Neuronal stem cell (in vitro differentiated cells): Measurements from ENCODE around the gene IFNLR1.
A peak's percentile ranks its signal among the peaks of the same experiment; 100 is the strongest.

Experiments
- DNase-seq: peaks from one replicate; pipeline ENCODE4 v3.0.0-alpha.2; 2013; ENCODE audit warnings: low spot score
- H2AFZ ChIP-seq: one replicate; pipeline ENCODE4 v1.6.1; 2013; ENCODE audit warnings: mild to moderate bottlenecking, low read length, inconsistent platforms
- H2AK5ac ChIP-seq: 2 replicates; pipeline ENCODE4 v1.6.1; 2013; ENCODE audit warnings: low read depth, mild to moderate bottlenecking, inconsistent platforms, low read length, moderate library complexity, mixed read lengths
- H2BK120ac ChIP-seq: 2 replicates; pipeline ENCODE4 v1.6.1; 2013; ENCODE audit warnings: low read depth, mild to moderate bottlenecking, inconsistent platforms, low read length, moderate library complexity, mixed read lengths
- H2BK12ac ChIP-seq: one replicate; pipeline ENCODE4 v1.6.1; 2013; ENCODE audit warnings: low read length, inconsistent platforms
- H2BK15ac ChIP-seq: 2 replicates; pipeline ENCODE4 v1.6.1; 2013; ENCODE audit warnings: mild to moderate bottlenecking, low read length, inconsistent platforms, mixed read lengths
- H2BK5ac ChIP-seq: one replicate; pipeline ENCODE4 v1.6.1; 2013; ENCODE audit warnings: inconsistent platforms, mild to moderate bottlenecking, low read length, moderate library complexity
- H3K14ac ChIP-seq: one replicate; pipeline ENCODE4 v1.6.1; 2013; ENCODE audit warnings: low read length, inconsistent platforms
- H3K18ac ChIP-seq: 2 replicates; pipeline ENCODE4 v1.6.1; 2013; ENCODE audit warnings: low read length, inconsistent platforms
- H3K23ac ChIP-seq: 2 replicates; pipeline ENCODE4 v1.6.1; 2013; ENCODE audit warnings: low read depth, mild to moderate bottlenecking, mixed read lengths, low read length, inconsistent platforms; ENCODE audit not compliant: poor library complexity
- H3K27ac ChIP-seq: replicated peaks from 3 replicates; pipeline ENCODE4 v1.5.1; 2013; ENCODE audit warnings: low read length, inconsistent platforms
- H3K27me3 ChIP-seq, 3 experiments: 2 replicates each; pipeline ENCODE4 v1.6.1; 2013; ENCODE audit warnings: low read length in 3 of 3, mild to moderate bottlenecking in 2 of 3, inconsistent platforms in 1 of 3, low read depth in 1 of 3, mixed read lengths in 1 of 3, moderate library complexity in 1 of 3; ENCODE audit not compliant: control insufficient read depth in 3 of 3, insufficient read depth in 3 of 3
- H3K36me3 ChIP-seq, 2 donors: replicated peaks in 1 of 2; 2 replicates each; pipeline ENCODE4 v1.6.1; 2013; ENCODE audit warnings: low read length in 2 of 2; ENCODE audit not compliant: control insufficient read depth in 2 of 2, insufficient read depth in 2 of 2
- H3K4ac ChIP-seq: 2 replicates; pipeline ENCODE4 v1.6.1; 2013; ENCODE audit warnings: inconsistent platforms, mild to moderate bottlenecking, low read length, moderate library complexity
- H3K4me1 ChIP-seq, 2 donors: 1 replicate in 1 of 2; 2 replicates in 1 of 2; pipeline ENCODE4 v1.6.1; 2013; ENCODE audit warnings: low read length in 2 of 2, low read depth in 1 of 2; ENCODE audit not compliant: control insufficient read depth in 2 of 2, insufficient read depth in 1 of 2
- H3K4me2 ChIP-seq: one replicate; pipeline ENCODE4 v1.6.1; 2013; ENCODE audit warnings: mild to moderate bottlenecking, low read length, inconsistent platforms; ENCODE audit not compliant: insufficient read depth, poor library complexity, severe bottlenecking
- H3K4me3 ChIP-seq, 2 donors: 2 replicates each; pipeline ENCODE4 v1.5.1; 2013; ENCODE audit warnings: low read length in 2 of 2, mild to moderate bottlenecking in 2 of 2, inconsistent platforms in 1 of 2, moderate library complexity in 1 of 2
- H3K79me1 ChIP-seq: one replicate; pipeline ENCODE4 v1.6.1; 2013; ENCODE audit warnings: low read depth, mild to moderate bottlenecking, inconsistent platforms, low read length, moderate library complexity
- H3K9ac ChIP-seq: one replicate; pipeline ENCODE4 v1.6.1; 2013; ENCODE audit warnings: mild to moderate bottlenecking, low read depth, low read length, inconsistent platforms; ENCODE audit not compliant: poor library complexity
- H3K9me3 ChIP-seq, 2 donors: replicated peaks in 1 of 2; 2 replicates each; pipeline versions ENCODE3 to v1.6.1; 2013; ENCODE audit warnings: low read length in 2 of 2, mild to moderate bottlenecking in 2 of 2, inconsistent platforms in 1 of 2, low read depth in 1 of 2, mixed read lengths in 1 of 2, moderate library complexity in 1 of 2; ENCODE audit not compliant: control insufficient read depth in 2 of 2, insufficient read depth in 1 of 2
- H4K8ac ChIP-seq: one replicate; pipeline ENCODE4 v1.6.1; 2013; ENCODE audit warnings: low read depth, mild to moderate bottlenecking, inconsistent platforms, low read length, moderate library complexity
- H4K91ac ChIP-seq: one replicate; pipeline ENCODE4 v1.6.1; 2013; ENCODE audit warnings: low read length, low read depth, mild to moderate bottlenecking, inconsistent platforms; ENCODE audit not compliant: poor library complexity
- WGBS, 2 donors: extraction: QIAGEN DNeasy Blood & Tissue Kit; methylation state at CpG; one replicate each; pipeline ENCODE4 v1.1.7; 2013; ENCODE audit warnings: missing lambda C conversion rate in 2 of 2, mixed read lengths in 1 of 2; ENCODE audit not compliant: insufficient read length in 2 of 2, insufficient replicate concordance in 1 of 2; ENCODE audit errors: extremely low coverage in 2 of 2; 5-methylcytosine and 5-hydroxymethylcytosine counted together

Gene IFNLR1

GRCh38 chr1:24198766-24199165, 11.7 kb upstream of the IFNLR1 start:
- H3K36me3 ChIP-seq: no peaks in the 10 kb centered on the region
- DNase-seq: no peak
- H3K4me2 ChIP-seq: no peak overlapping the region
- H3K23ac ChIP-seq: no peak overlapping the region
- no peak overlapping the region for H2BK120ac ChIP-seq
- H3K9ac ChIP-seq: no peak overlapping the region
- H2BK12ac ChIP-seq: no peak overlapping the region
- no peak overlapping the region for H2AK5ac ChIP-seq
- WGBS, 2 donors: no CpG with 5 or more reads among the region's 8 CpGs
- no peak overlapping the region for H2BK5ac ChIP-seq
- no peaks in the 10 kb centered on the region for H3K27me3 ChIP-seq
- H3K14ac ChIP-seq: no peak overlapping the region
- H3K27ac ChIP-seq: no peak overlapping the region
- H3K9me3 ChIP-seq: no peaks in the 10 kb centered on the region
- H3K18ac ChIP-seq: no peak overlapping the region
- no peak overlapping the region for H3K4ac ChIP-seq
- no peaks in the 10 kb centered on the region for H3K79me1 ChIP-seq
- no peak overlapping the region for H4K91ac ChIP-seq
- H2AFZ ChIP-seq: no peak overlapping the region
- no peak overlapping the region for H2BK15ac ChIP-seq
- H3K4me1 ChIP-seq: no peaks in the 10 kb centered on the region
- H3K4me3 ChIP-seq: no peak overlapping the region
- no peak overlapping the region for H4K8ac ChIP-seq

GRCh38 chr1:24195874-24196273, 8.8 kb upstream of the IFNLR1 start:
- no peak overlapping the region for H4K91ac ChIP-seq
- H3K9me3 ChIP-seq: no peaks in the 10 kb centered on the region
- H3K23ac ChIP-seq: no peak overlapping the region
- no peak overlapping the region for H3K27ac ChIP-seq
- H3K36me3 ChIP-seq: no peaks in the 10 kb centered on the region
- no peak overlapping the region for H2BK120ac ChIP-seq
- no peak overlapping the region for H4K8ac ChIP-seq
- H2BK15ac ChIP-seq: peak overlapping the region; percentile 79
- no peak overlapping the region for H2AFZ ChIP-seq
- DNase-seq: no peak
- H3K4me3 ChIP-seq: no peak overlapping the region
- no peak overlapping the region for H3K9ac ChIP-seq
- no CpG with 5 or more reads among the region's 22 CpGs for WGBS, 2 donors
- peak overlapping the region; percentile 73 for H3K18ac ChIP-seq
- H3K4ac ChIP-seq: no peak overlapping the region
- H2BK5ac ChIP-seq: no peak overlapping the region
- no peak overlapping the region for H2BK12ac ChIP-seq
- H3K4me1 ChIP-seq: no peaks in the 10 kb centered on the region
- H2AK5ac ChIP-seq: no peak overlapping the region
- peaks cover 0 to 3% (median 0%) of the 10 kb centered on the region in 3 experiments for H3K27me3 ChIP-seq
- H3K14ac ChIP-seq: no peak overlapping the region
- no peaks in the 10 kb centered on the region for H3K79me1 ChIP-seq
- H3K4me2 ChIP-seq: no peak overlapping the region

- Histone ChIP-seq H2BK12ac (no peak overlapping the region), H3K27ac (no peak overlapping the region), H3K4me2 (no peak overlapping the region), H3K18ac (no peak overlapping the region), H2BK5ac (no peak overlapping the region), H3K36me3 (no peaks in the 10 kb centered on the region), H3K27me3 (peaks cover 0 to 7% (median 0%) of the 10 kb centered on the region in 3 experiments), H2AFZ (no peak overlapping the region), H2BK120ac (no peak overlapping the region), H3K9ac (no peak overlapping the region), H3K9me3 (no peaks in the 10 kb centered on the region), H3K79me1 (no peaks in the 10 kb centered on the region), H2BK15ac (no peak overlapping the region), H3K4ac (no peak overlapping the region), H3K23ac (no peak overlapping the region), H3K14ac (no peak overlapping the region), H4K8ac (no peak overlapping the region), H3K4me1 (no peaks in the 10 kb centered on the region), H4K91ac (no peak overlapping the region), H3K4me3 (no peak overlapping the region), H2AK5ac (no peak overlapping the region)
- no CpG with 5 or more reads among the region's 2 CpGs for whole genome bisulfite sequencing, 2 donors
- DNase-seq: no peak
Measured at GRCh38 chr1:24195136-24195535, 8.0 kb upstream of the IFNLR1 start.

GRCh38 chr1:24193046-24193445, 6.0 kb upstream of the IFNLR1 start:
- H3K9me3 ChIP-seq: no peaks in the 10 kb centered on the region
- H2AK5ac ChIP-seq: no peak overlapping the region
- H3K4me1 ChIP-seq: no peaks in the 10 kb centered on the region
- no peak for DNase-seq
- H3K18ac ChIP-seq: no peak overlapping the region
- H3K23ac ChIP-seq: no peak overlapping the region
- H2BK120ac ChIP-seq: no peak overlapping the region
- H4K8ac ChIP-seq: no peak overlapping the region
- H3K27me3 ChIP-seq: peaks cover 0 to 23% (median 0%) of the 10 kb centered on the region in 3 experiments
- H3K27ac ChIP-seq: no peak overlapping the region
- H3K36me3 ChIP-seq: no peaks in the 10 kb centered on the region
- H3K9ac ChIP-seq: no peak overlapping the region
- H3K4me3 ChIP-seq: no peak overlapping the region
- H2BK5ac ChIP-seq: no peak overlapping the region
- no peak overlapping the region for H2AFZ ChIP-seq
- WGBS, 2 donors: no CpG with 5 or more reads among the region's 4 CpGs
- H4K91ac ChIP-seq: no peak overlapping the region
- no peak overlapping the region for H3K4ac ChIP-seq
- H3K14ac ChIP-seq: no peak overlapping the region
- H3K4me2 ChIP-seq: no peak overlapping the region
- H2BK12ac ChIP-seq: no peak overlapping the region
- no peak overlapping the region for H2BK15ac ChIP-seq
- no peaks in the 10 kb centered on the region for H3K79me1 ChIP-seq
